HG03457 (cell line): ENCODE data around the gene SP5.
"Not testable (repeated sequence)": the region's sequence is repeated elsewhere in the genome, so short reads cannot be mapped to it uniquely, and the experiment has no call there.

Experiments
- ATAC-seq: cut with Tn5 transposase; IDR thresholded peaks from one replicate; pipeline ENCODE4 v1.9.1; 2021; ENCODE audit warnings: moderate number of reproducible peaks; ENCODE audit not compliant: unreplicated experiment

The SP5 gene

DNA sequence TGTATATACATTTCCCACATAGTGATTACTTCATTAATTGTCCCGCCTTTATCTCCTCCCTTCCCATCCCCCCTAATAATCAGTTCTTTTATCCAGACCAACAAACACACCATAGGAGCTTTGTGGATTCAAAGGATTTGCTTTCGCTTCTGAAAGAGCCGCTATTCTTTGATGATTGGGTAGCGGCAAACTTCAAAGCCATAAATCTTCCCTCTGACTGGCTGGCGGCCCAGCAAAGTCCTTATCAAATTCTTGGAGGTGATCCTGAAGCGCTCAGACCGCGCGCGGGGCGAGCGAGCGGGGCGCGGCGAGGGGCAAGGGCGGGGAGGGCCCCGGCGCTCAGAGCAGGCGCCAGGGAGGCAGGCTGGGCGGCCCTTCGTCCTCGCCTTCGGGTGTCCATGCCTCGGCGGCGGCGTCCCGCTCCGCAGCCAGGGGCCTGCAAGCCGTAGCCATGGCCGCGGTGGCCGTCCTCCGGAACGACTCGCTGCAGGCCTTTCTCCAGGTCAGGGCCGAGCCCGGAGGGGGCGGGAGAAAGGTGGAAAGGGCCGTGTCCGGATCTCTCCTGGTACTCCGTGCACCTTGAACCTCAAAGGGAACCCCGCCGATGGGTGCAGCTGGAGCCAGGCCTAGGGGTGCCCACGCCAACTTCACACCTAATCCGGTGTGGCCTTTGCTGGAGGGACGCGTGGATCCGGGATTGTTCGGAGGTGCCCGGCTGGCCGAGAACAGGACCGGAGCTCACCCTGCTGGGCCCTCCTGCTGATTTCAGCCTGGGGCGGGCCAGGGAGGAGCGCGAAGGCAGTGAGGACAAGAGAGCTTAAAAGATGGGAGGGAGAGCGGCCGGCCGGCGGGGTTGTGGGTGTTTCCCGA, at the start of gene SP5:
Gene SP5, plus strand, starts transcription at position 276 of the 870 bp plus-strand sequence. Its CDS starts 176 bp downstream, at position 452.
- no peak for ATAC-seq

- no peak for ATAC-seq
Measured at GRCh38 chr2:170665743-170666142, 49.4 kb upstream of the SP5 start.

DNA sequence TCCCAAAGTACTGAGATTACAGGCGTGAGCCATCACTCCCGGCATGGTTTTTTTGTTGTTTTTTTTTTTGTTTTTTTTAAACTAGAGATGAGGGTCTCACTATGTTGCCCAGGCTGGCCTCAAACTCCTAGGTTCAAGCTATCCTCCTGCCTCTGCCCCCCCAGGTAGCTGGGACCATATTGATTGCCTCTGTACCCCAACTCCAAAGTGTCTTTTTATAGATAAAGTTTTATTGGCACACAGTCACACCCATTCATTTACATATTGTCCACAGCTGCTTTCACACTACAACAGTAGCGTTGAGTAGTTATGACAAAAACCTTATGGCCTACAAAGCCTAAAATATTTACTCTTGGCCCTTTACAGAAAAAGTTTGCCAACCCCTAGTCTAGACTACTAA, 45.2 kb upstream of the SP5 start:
- no peak for ATAC-seq

GRCh38 chr2:170670651-170671050, 44.5 kb upstream of the SP5 start:
- ATAC-seq: no peak

DNA sequence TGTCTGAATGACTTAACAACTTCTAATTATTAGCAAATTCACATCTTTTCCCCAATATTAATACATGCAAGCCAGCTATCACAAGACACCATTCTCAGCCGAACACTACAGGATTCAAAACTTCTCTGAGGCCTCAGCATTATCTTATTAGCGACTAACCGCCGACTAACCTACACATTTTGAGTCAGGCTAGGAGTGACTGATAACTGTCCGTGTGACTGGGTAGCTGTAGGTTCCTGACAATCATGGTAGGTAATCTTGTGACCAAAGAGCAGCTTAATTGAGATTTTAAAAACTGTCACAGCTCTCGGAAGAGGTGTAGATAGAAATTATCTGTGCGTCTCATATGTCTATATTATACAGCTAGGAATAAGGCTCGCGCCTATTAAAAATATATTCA, 44.1 kb upstream of the SP5 start:
- ATAC-seq: no peak

- ATAC-seq: not testable (repeated sequence)
Measured at GRCh38 chr2:170674282-170674681, 40.9 kb upstream of the SP5 start.

DNA sequence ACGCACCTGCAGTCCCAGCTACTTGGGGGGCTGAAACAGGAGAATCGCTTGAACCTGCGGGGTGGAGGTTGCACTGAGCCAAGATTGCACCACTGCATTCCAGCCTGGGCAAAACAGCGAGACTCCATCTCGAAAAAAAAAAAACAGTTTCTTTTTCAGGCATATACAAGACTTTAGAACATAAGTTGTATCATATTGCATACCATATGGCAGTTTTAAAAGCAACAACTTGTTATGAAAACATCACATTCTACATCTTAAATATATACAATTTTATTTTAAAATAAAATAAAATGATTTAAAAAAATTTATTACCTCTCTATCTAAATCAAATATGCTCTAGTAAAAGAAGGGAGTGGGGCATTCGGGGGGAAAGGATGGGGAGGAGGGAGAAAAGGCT, 39.4 kb upstream of the SP5 start:
- no peak for ATAC-seq

- no peak for ATAC-seq
Measured at GRCh38 chr2:170679607-170680079, 35.5 kb upstream of the SP5 start.

DNA sequence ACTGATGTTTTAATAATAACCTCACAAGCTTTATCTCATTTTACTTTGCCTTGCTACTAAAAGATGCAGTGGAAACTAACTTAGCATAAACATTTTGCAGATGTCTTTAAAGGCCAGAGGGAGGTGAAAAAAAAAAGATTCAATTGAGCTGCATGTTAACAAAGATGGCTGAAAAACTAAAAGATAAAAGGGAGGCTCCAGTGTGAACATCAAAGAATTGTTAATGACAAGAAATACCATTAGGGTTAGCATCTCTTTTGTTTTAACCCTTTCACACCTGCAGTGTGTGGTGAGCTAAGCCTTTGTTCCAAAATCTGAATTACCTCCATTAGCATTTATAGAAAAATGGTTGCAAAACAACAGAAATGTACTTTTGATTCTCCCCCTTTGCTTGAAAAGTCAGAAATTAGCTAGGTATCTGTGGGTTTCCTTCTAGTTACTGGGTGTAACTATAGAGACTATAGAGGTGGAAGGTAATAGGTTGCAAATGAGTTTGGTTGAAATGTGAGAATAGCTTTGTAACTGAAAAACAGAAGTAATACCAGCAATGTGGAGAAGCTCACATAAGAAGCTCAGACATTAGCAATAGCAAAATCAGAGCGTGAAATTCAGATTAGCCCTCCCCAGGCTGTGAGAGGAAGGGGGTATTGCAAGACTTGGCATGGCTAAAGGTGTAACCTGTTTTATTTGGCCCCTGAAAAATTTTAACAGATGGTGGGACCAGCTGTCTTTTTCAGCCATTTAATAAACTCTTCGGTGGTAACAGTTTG, 34.8 kb upstream of the SP5 start:
- ATAC-seq: peak; percentile 67

DNA sequence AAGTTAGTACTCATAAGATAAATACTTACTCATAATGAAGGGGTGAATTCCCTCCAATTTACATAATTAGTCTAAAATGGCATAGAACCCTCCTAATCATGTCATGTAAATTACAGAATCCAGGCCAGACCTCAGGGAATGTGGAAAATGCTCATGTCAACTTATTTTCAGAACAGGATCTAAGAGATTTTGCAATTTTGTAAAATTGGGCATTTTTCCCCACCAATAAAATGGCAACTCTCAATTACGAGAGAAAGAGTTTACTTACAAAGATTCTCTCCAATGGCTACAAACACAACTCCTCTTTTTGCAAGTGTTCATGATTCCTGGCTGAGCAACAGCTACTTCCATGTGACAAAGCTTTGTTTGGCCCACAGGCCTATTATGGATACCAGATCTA, 33.8 kb upstream of the SP5 start:
- no peak for ATAC-seq

DNA sequence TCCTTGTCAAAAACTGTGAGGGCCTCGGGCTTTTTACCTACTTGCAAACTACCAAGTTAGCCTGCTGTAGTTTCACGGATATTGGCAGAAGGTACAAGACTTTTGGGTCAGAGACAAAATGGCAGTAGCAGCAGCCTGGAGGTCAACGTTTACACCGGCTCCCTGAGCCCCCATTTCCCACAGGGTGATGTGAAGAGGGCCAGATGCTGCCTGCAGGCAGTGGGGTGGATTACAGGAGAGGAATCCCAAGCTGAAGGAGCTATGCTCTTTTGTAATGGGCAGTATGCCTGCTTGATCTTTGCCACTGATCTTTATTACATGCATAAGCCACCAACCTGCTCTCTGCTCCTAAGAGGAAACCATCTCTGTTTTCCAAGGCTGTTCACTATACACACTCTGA, 29.5 kb upstream of the SP5 start:
- ATAC-seq: no peak

DNA sequence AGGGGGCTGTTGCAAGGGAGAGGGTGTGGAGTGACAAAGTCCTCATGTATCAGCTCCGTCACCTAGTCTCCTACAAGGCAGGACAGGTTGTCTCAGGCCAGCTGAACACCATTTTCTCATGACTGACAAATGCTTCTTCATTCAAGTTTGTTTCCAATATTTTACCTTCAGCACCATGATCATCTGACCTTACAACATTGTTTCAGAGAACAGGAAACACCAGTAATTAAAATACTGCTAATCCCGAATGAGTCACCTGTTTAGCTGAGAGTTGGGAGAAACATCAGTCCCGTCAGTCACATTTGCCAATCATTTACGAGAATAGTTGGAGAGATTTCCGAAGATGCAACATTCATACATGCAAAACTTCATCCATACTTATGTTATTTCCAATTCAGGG, 25.7 kb upstream of the SP5 start:
- ATAC-seq: no peak

DNA sequence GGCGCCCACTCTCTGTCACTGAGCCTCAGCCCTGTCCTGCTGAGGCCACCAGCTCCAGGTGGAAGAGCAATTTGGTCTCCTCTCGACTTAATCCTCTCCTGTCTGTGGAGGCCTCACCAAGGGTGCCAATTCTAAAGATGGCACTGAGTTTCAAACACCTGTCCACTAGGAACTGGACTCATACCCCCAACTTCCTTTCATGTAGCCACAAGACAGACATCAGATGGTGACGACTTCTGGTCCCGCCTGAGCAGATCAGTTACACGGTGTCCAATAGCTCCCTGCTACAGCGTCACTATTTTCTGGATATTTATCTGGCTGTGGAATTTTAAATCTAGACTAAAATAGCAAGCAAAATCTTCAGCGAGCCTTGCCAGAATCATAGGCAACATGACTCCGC, 24.5 kb upstream of the SP5 start:
- ATAC-seq: no peak

DNA sequence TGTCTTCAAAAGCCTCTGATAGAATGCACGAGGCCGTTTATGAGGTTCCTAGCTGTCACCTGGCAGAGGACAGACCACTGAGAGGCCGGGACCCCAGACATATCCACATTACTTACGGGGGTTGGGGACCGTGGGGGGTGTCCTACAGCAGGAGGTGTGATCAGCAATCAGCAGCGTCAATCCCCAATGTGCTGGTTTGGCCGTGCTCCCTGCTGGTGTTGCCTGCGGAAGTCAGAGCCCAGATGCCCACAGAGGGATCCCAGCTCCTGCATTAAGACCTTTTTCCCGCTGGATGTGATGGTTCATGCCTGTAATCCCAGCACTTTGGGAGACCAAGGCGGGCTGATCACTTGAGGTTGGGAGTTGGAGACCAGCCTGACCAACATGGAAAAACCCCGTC, 20.8 kb upstream of the SP5 start:
- ATAC-seq: no peak

DNA sequence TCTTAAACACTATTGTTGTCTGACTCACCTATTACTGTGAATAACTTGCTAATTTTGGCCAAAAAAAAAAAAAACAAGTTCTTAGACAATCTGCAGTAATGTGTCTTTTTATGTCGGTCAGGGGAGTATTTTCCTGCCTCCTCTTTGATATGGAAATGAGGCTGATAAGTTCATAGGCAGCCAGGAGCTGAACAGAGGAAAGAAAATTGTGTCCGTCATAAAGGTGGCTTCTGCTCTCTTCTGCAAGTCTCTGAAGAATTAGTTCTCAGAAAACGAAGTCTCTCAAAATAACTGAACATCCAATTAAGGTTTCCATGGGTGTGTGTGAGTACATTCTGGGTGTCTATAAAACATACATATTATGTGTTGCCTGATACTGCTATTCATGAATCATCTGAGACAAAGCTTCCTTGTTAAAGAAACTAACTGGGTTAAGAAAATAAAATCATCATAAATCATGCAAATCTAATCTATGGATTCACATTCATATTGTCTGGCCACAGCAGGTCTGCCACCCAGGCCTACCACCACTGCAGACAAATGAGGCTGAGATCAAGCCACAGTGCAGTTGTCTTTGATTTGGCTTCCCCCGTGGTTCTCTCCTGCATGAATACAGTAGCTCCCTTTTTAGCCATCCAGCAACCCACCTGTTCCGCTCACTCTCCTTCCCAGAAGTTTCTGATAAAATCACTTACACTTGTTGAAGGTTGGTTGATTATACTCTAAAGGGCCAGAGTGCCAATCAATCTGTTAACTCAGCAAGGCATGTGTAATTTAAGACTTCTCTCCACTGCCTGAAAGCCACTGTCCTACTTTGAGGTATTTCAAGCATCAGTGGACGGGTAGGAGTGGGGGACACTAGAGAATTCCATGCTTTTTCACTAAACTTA, 19.4 kb upstream of the SP5 start:
- ATAC-seq: no peak

- ATAC-seq: no peak
Measured at GRCh38 chr2:170696948-170697347, 18.2 kb upstream of the SP5 start.

- ATAC-seq: no peak
Measured at GRCh38 chr2:170701011-170701410, 14.1 kb upstream of the SP5 start.

DNA sequence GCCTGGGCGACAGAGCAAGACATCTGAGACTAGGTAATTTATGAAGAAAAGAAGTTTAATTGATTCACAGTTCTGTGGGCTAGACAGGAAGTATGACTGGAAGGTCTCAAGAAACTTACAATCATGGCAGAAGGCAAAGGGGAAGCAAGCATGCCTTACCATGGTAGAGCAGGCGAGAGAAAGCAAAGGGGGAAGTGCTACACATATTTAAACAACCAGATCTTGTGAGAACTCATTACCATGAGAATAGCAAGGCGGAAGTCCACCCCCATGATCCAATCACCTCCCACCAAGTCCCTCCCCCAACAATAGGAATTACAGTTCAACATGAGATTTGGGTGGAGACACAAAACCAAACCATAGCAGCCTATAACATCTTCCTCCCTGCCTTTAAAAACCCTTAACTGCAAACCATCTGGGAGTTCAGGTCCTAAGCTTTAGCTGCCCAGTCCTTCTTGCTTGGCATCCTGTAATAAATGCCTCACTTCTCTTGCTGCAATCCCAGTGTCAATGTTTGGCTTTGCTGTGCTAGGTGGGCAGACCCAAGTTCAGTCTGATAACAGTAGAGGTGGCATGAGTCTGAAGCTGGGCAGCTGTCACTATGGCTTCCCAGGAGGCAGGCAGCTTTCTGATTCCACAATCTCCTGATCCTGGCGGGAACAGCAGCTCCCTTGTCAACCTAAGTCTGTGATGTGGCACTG, 11.2 kb upstream of the SP5 start:
- ATAC-seq: no peak

GRCh38 chr2:170707821-170708795, 7.0 kb upstream of the SP5 start:
- no peak for ATAC-seq
